Glomerular endothelial cell (primary cell): ENCODE measurements around the gene HFM1. TPM values are rescaled to one million over a fixed set of nuclear protein-coding genes. Genes with fewer than 3 reads are reported as not detected.
"Not testable (repeated sequence)": the region's sequence is repeated elsewhere in the genome, so short reads cannot be mapped to it uniquely, and the experiment has no call there.

ENCODE experiments used
- DNase-seq: peaks from one replicate; pipeline ENCODE4 v3.0.0-alpha.2; 2011; ENCODE audit warnings: low read depth, low spot score; ENCODE audit errors: extremely low read depth
- total RNA-seq: library from RNA; depleted of rRNA; stranded (reverse); fragments of >200 nt; gene quantifications from 2 replicates; pipeline ENCODE4 v1.2.3, GENCODE V29; 2015

The HFM1 gene
- 0.44 and 0.47 TPM in 2 replicates for total RNA-seq

GRCh38 chr1:91404151-91405012 lies at the start of gene HFM1:
Gene HFM1, minus strand, starts transcription at chr1:91404837. Its CDS starts 3,755 bp downstream, at chr1:91401082.
- DNase-seq, result no peak

- no peak for DNase-seq
Observed at GRCh38 chr1:91454136-91454535, 49.5 kb upstream of the HFM1 start.

- no peak for DNase-seq
Observed at GRCh38 chr1:91450260-91450659, 45.6 kb upstream of the HFM1 start.

- not testable (repeated sequence) for DNase-seq
Observed at GRCh38 chr1:91447782-91448181, 43.1 kb upstream of the HFM1 start.

- not testable (repeated sequence) for DNase-seq
Observed at GRCh38 chr1:91441980-91442379, 37.3 kb upstream of the HFM1 start.

GRCh38 chr1:91440847-91441246 lies 36.2 kb upstream of the HFM1 start:
- no peak for DNase-seq

GRCh38 chr1:91439016-91439415 lies 34.4 kb upstream of the HFM1 start:
- no peak for DNase-seq

- DNase-seq, result no peak
Observed at GRCh38 chr1:91428182-91428798, 23.7 kb upstream of the HFM1 start.

- no peak for DNase-seq
Observed at GRCh38 chr1:91427741-91428140, 23.1 kb upstream of the HFM1 start.

GRCh38 chr1:91422523-91422922 lies 17.9 kb upstream of the HFM1 start:
- not testable (repeated sequence) for DNase-seq

- no peak for DNase-seq
Observed at GRCh38 chr1:91412371-91412770, 7.7 kb upstream of the HFM1 start.

GRCh38 chr1:91406773-91407389 lies 2.2 kb upstream of the HFM1 start:
- no peak for DNase-seq

GRCh38 chr1:91402023-91402422 lies 2.6 kb downstream of the HFM1 start:
- no peak for DNase-seq

GRCh38 chr1:91400133-91400725 lies 4.4 kb downstream of the HFM1 start:
- no peak for DNase-seq

- DNase-seq, result no peak
Observed at GRCh38 chr1:91398291-91398690, 6.3 kb downstream of the HFM1 start.

GRCh38 chr1:91397605-91398004 lies 7.0 kb downstream of the HFM1 start:
- no peak for DNase-seq

GRCh38 chr1:91393042-91393441 lies 11.6 kb downstream of the HFM1 start:
- no peak for DNase-seq

GRCh38 chr1:91386109-91386508 lies 18.5 kb downstream of the HFM1 start:
- DNase-seq, result no peak

GRCh38 chr1:91383456-91383855 lies 21.2 kb downstream of the HFM1 start:
- DNase-seq, result no peak

GRCh38 chr1:91381844-91382243 lies 22.8 kb downstream of the HFM1 start:
- no peak for DNase-seq

- no peak for DNase-seq
Observed at GRCh38 chr1:91374086-91374485, 30.6 kb downstream of the HFM1 start.
